GM12891 (cell line): ENCODE results near the gene ICA1.
"Not testable (repeated sequence)": the region's sequence is repeated elsewhere in the genome, so short reads cannot be mapped to it uniquely, and the experiment has no call there.

Experiments used
- DNase-seq: peaks from one replicate; pipeline ENCODE4 v3.0.0; 2011; ENCODE audit warnings: low spot score; ENCODE audit not compliant: insufficient read length
- FAIRE-seq: peaks from 2 replicates; lab custom pipeline; 2011; peaks lifted over from hg19 to GRCh38; lab: Jason Lieb, UNC
- PAX5 ChIP-seq: IDR thresholded peaks from 2 replicates; pipeline ENCODE4 v1.6.1; 2011; ENCODE audit warnings: low read length, moderate library complexity, mild to moderate bottlenecking; ENCODE audit not compliant: insufficient read depth, severe bottlenecking
- POLR2A ChIP-seq: IDR thresholded peaks from 2 replicates; pipeline ENCODE4 v1.6.1; 2011; ENCODE audit warnings: low read depth, low read length, control low read depth
- POLR2AphosphoS5 ChIP-seq: IDR thresholded peaks from 2 replicates; pipeline ENCODE4 v1.6.1; 2011; ENCODE audit warnings: low read depth, low read length, control low read depth
- POU2F2 ChIP-seq: IDR thresholded peaks from 2 replicates; pipeline ENCODE4 v1.6.1; 2011; ENCODE audit warnings: low read depth, mild to moderate bottlenecking, control low read depth, low read length, moderate library complexity
- SPI1 ChIP-seq: IDR thresholded peaks from 2 replicates; pipeline ENCODE4 v1.6.1; 2011; ENCODE audit warnings: low read depth, low read length, control low read depth
- TAF1 ChIP-seq: IDR thresholded peaks from 2 replicates; pipeline ENCODE4 v1.6.1; 2011; ENCODE audit warnings: low read depth, low read length, control low read depth

The ICA1 gene

GRCh38 chr7:8251195-8251594, 10.8 kb downstream of the ICA1 start:
- TF ChIP-seq PAX5 (no peak), POLR2A (no peak), POU2F2 (no peak), POLR2AphosphoS5 (no peak)
- DNase-seq, result no peak
- no peak for FAIRE-seq

GRCh38 chr7:8250547-8250946, 11.4 kb downstream of the ICA1 start:
- FAIRE-seq (no peak), DNase-seq (no peak)
- TF ChIP-seq POLR2AphosphoS5 (no peak), POU2F2 (no peak), PAX5 (no peak)

DNA sequence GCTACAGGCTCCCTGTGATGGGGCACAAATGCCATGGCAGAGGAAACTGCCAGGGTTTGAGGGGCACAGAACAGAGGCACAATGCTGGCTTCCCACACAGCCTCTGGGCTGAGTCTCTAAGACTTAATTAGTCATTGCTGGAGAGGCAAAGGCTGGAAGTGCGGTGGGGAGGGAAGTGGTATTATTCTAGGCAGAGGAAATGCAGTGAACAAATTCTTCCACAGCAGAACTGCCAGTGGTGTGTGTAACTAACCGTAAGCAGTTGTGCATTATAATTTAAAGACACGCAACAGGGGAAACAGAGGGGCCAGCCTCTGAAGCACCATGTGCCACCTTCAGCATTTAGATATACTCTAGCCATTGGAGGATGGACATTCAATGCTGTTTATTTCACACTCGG, 12.8 kb downstream of the ICA1 start:
- no peak for DNase-seq
- no peak for FAIRE-seq
- TF ChIP-seq POLR2AphosphoS5, result no peak

DNA sequence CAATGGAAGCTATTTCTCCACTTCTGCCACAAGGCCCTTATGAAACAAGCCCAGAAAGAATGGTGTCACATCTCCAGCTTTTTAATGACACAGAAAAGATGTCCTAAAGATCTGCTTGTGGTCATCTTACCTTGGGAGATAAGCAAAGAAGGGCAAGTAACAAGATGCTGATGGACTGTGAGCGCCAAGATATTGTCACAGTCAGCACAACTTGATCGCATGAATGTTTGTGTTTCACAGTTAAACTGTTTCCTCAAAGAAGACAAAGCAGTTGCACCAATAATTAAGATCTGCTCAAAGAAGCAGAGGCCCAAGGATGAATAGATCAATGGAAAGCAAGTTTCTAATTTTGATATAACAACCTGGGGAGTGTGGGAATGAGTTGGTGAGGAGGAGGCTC, 15.9 kb downstream of the ICA1 start:
- no peak for TF ChIP-seq POLR2A
- no peak for DNase-seq
- FAIRE-seq, result no peak

DNA sequence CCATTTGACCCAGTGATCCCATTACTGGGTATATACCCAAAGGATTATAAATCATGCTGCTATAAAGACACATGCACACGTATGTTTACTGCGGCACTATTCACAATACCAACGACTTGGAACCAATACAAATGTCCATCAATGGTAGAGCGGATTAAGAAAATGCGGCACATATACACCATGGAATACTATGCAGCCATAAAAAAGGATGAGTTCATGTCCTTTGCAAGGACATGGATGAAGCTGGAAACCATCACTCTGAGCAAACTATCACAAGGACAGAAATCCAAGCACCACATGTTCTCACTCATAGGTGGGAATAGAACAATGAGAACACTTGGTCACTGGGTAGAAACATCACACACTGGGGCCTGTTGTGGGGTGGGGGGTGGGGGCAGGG, 16.9 kb downstream of the ICA1 start:
- FAIRE-seq, DNase-seq: not testable (repeated sequence)

DNA sequence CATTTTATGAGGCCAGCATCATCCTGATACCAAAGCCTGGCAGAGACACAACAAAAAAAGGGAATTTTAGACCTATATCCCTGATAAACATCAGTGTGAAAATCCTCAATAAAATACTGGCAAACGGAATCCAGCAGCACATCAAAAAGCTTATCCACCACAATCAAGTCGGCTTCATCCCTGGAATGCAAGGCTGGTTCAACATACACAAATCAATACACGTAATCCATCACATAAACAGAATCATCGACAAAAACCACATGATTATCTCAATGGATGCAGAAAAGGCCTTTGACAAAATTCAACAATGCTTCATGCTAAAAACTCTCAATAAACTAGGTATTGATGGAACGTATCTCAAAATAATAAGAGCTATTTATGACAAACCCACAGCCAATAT, 18.9 kb downstream of the ICA1 start:
- not testable (repeated sequence) for FAIRE-seq, DNase-seq

GRCh38 chr7:8239702-8240362, 22.1 kb downstream of the ICA1 start:
- DNase-seq, FAIRE-seq: not testable (repeated sequence)

GRCh38 chr7:8236780-8237407, 25.1 kb downstream of the ICA1 start:
- TF ChIP-seq POLR2AphosphoS5 (no peak), TAF1 (no peak), POLR2A (no peak), POU2F2 (no peak), PAX5 (no peak), SPI1 (no peak)
- no peak for FAIRE-seq
- DNase-seq, result no peak

DNA sequence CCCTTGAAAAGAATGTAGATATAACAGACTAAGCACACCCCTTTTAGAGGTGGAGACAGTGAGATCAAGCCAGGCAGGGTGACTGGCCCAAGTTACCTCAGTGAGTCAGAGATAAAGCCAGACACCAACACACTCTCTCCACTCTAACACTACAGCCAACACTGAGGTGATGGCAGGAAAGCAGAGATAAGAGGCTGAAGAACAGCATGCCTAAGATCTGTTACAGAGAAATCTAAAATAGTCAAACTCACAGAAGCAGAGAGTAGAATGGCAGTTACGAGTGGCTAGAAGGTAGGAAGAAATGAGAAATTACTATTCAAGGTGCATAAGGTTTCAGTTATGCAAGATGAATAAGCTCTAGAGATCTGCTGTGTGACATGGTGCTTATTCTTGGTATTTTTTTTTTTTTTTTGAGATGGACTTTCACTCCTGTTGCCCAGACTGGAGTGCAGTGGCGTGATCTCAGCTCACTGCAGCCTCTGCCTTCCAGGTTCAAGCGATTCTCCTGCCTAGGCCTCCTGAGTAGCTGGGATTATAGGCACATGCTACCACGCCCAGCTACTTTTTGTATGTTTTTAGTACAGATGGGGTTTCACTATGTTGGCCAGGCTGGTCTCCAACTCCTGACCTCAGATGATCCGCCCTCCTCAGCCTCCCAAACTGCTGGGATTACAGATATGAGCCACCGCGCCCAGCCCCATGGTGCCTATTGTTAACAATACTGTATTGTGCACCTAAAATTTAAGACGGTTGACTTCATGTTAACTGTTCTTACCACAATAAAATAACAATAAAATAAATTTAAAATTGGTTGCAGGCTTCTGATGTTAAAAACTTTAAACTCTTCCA, 28.7 kb downstream of the ICA1 start:
- FAIRE-seq, result peak; percentile 72
- TF ChIP-seq SPI1 (no peak), POLR2AphosphoS5 (no peak), POU2F2 (no peak)
- DNase-seq, result no peak

- FAIRE-seq (no peak), DNase-seq (no peak)
- TF ChIP-seq POLR2AphosphoS5 (no peak), SPI1 (no peak), PAX5 (no peak), POLR2A (no peak), POU2F2 (no peak), TAF1 (no peak)
These were observed 32.0 kb downstream of the ICA1 start for GRCh38 chr7:8229927-8230326.

- FAIRE-seq (no peak), DNase-seq (no peak)
- TF ChIP-seq TAF1 (no peak), SPI1 (no peak), POLR2AphosphoS5 (no peak), PAX5 (no peak), POLR2A (no peak), POU2F2 (no peak)
These were observed 32.9 kb downstream of the ICA1 start for GRCh38 chr7:8228766-8229674.
